OCI-LY3 (cell line): ENCODE results near the gene PDE9A.

Source experiments
- H2AFZ ChIP-seq: fragments of 200-600, 300-600 bp; shearing (Covaris generic); 2 replicates; pipeline ENCODE4 v1.6.0; 2014; ENCODE audit warnings: antibody characterized with exemption, low read depth, low read length
- H3K27ac ChIP-seq: fragments of 200-600, 300-600 bp; sonication (generic); 2 replicates; pipeline ENCODE4 v1.5.1; 2014; ENCODE audit warnings: mild to moderate bottlenecking, low read length, moderate library complexity, mixed read lengths
- H3K27me3 ChIP-seq: fragments of 200-600, 300-600 bp; sonication (generic); 2 replicates; pipeline ENCODE4 v1.6.1; 2014; ENCODE audit warnings: low read depth, low read length, mixed read lengths
- H3K36me3 ChIP-seq: fragments of 200-600, 300-600 bp; sonication (generic); replicated peaks from 2 replicates; pipeline ENCODE3; 2014; ENCODE audit warnings: low read depth, low read length, mixed read lengths
- H3K4me1 ChIP-seq: fragments of 300-600, 200-600 bp; sonication (generic); 2 replicates; pipeline ENCODE4 v1.6.1; 2014; ENCODE audit warnings: low read length, mixed read lengths
- H3K4me2 ChIP-seq: fragments of 200-600, 300-600 bp; sonication (generic); 2 replicates; pipeline ENCODE4 v1.6.1; 2014; ENCODE audit warnings: low read length, mixed read lengths
- H3K4me3 ChIP-seq: fragments of 300-600, 200-600 bp; sonication (generic); 2 replicates; pipeline ENCODE4 v1.5.1; 2014; ENCODE audit warnings: antibody characterized with exemption, mild to moderate bottlenecking, low read length, moderate library complexity
- H3K79me2 ChIP-seq: fragments of 300-600, 200-600 bp; shearing (Covaris generic); 2 replicates; pipeline ENCODE4 v1.6.1; 2014; ENCODE audit warnings: mild to moderate bottlenecking, low read length, mixed read lengths
- H3K9ac ChIP-seq: fragments of 300-600, 200-600 bp; shearing (Covaris generic); 2 replicates; pipeline ENCODE4 v1.6.0; 2014; ENCODE audit warnings: mild to moderate bottlenecking, low read length, moderate library complexity
- H3K9me3 ChIP-seq: fragments of 200-600, 300-600 bp; shearing (Covaris generic); 2 replicates; pipeline ENCODE4 v1.6.1; 2014; ENCODE audit warnings: low read length, mixed read lengths; ENCODE audit not compliant: insufficient read depth
- H4K20me1 ChIP-seq: fragments of 200-600, 300-600 bp; sonication (generic); 2 replicates; pipeline ENCODE4 v1.6.1; 2016; ENCODE audit warnings: low read length, mixed read lengths; ENCODE audit not compliant: insufficient read depth
- CTCF ChIP-seq: fragments of 200-600, 300-600 bp; sonication (generic); IDR thresholded peaks from 2 replicates; pipeline ENCODE4 v1.5.1; 2014; ENCODE audit warnings: antibody characterized with exemption, low read length, low read depth
- EZH2phosphoT487 ChIP-seq: fragments of 200-600 bp; shearing (Covaris generic); IDR thresholded peaks from 2 replicates; pipeline ENCODE4 v1.6.1; 2018; ENCODE audit warnings: antibody characterized with exemption, mixed run types, low read depth

Gene PDE9A

GRCh38 chr21:42750737-42751530, 97.5 kb downstream of the PDE9A start:
- Histone ChIP-seq H3K4me3 (no peak overlapping the region), H3K9me3 (no peaks in the 10 kb centered on the region), H3K4me1 (no peaks in the 10 kb centered on the region), H3K79me2 (no peaks in the 10 kb centered on the region), H4K20me1 (no peaks in the 10 kb centered on the region), H3K4me2 (no peak overlapping the region), H3K27me3 (no peaks in the 10 kb centered on the region), H2AFZ (no peak overlapping the region), H3K36me3 (no peaks in the 10 kb centered on the region), H3K9ac (no peak overlapping the region), H3K27ac (no peak overlapping the region)
- no peak for TF ChIP-seq CTCF
- no peak for TF ChIP-seq EZH2phosphoT487

- H3K27me3 ChIP-seq: no peaks in the 10 kb centered on the region
- no peaks in the 10 kb centered on the region for H3K36me3 ChIP-seq
Observed at GRCh38 chr21:42751866-42752265, 98.4 kb downstream of the PDE9A start.

GRCh38 chr21:42753804-42754203, 100.4 kb downstream of the PDE9A start:
- no peak overlapping the region for H3K4me3 ChIP-seq
- no peak overlapping the region for H3K9ac ChIP-seq
- H3K4me1 ChIP-seq: no peaks in the 10 kb centered on the region
- no peak overlapping the region for H3K4me2 ChIP-seq
- no peak overlapping the region for H2AFZ ChIP-seq
- no peak overlapping the region for H3K27ac ChIP-seq
- H3K36me3 ChIP-seq: no peaks in the 10 kb centered on the region
- no peaks in the 10 kb centered on the region for H3K79me2 ChIP-seq
- no peaks in the 10 kb centered on the region for H3K9me3 ChIP-seq
- H4K20me1 ChIP-seq: no peaks in the 10 kb centered on the region
- no peaks in the 10 kb centered on the region for H3K27me3 ChIP-seq
- TF ChIP-seq EZH2phosphoT487 (no peak), CTCF (no peak)

More at GRCh38 chr21:42751866-42752265, 98.4 kb downstream of the PDE9A start:
- Histone ChIP-seq H2AFZ (no peak overlapping the region), H3K9ac (no peak overlapping the region), H3K27ac (no peak overlapping the region), H3K4me1 (no peaks in the 10 kb centered on the region), H4K20me1 (no peaks in the 10 kb centered on the region), H3K4me2 (no peak overlapping the region), H3K79me2 (no peaks in the 10 kb centered on the region), H3K9me3 (no peaks in the 10 kb centered on the region), H3K4me3 (no peak overlapping the region)
- TF ChIP-seq EZH2phosphoT487: no peak
- TF ChIP-seq CTCF: no peak

- no peak for TF ChIP-seq CTCF
- no peak for TF ChIP-seq EZH2phosphoT487
- no peaks in the 10 kb centered on the region for H3K36me3 ChIP-seq
- H3K4me3 ChIP-seq: no peak overlapping the region
Observed at GRCh38 chr21:42754270-42754933, 101.0 kb downstream of the PDE9A start.

More at GRCh38 chr21:42754270-42754933, 101.0 kb downstream of the PDE9A start:
- H3K4me2 ChIP-seq: no peak overlapping the region
- H3K79me2 ChIP-seq: no peaks in the 10 kb centered on the region
- no peaks in the 10 kb centered on the region for H3K9me3 ChIP-seq
- H3K9ac ChIP-seq: no peak overlapping the region
- no peak overlapping the region for H3K27ac ChIP-seq
- no peak overlapping the region for H2AFZ ChIP-seq
- H3K4me1 ChIP-seq: no peaks in the 10 kb centered on the region
- no peaks in the 10 kb centered on the region for H3K27me3 ChIP-seq
- no peaks in the 10 kb centered on the region for H4K20me1 ChIP-seq
